H9 (cell line): ENCODE measurements around the gene GFPT2. TPM values are rescaled to one million over a fixed set of nuclear protein-coding genes. Genes with fewer than 3 reads are reported as not detected.
A peak's percentile ranks its signal among the peaks of the same experiment; 100 is the strongest.

ENCODE experiments used
- DNase-seq: peaks from one replicate; pipeline ENCODE4 v3.0.0-alpha.2; 2017
- H2AFZ ChIP-seq: one replicate; pipeline ENCODE4 v1.6.1; 2013; ENCODE audit warnings: mild to moderate bottlenecking, low read length, control low read depth, moderate library complexity
- H2AK5ac ChIP-seq: 2 replicates; pipeline ENCODE4 v1.6.1; 2013; ENCODE audit warnings: low read length, control low read depth, mixed read lengths; ENCODE audit not compliant: insufficient read length
- H2BK120ac ChIP-seq: one replicate; pipeline ENCODE4 v1.6.1; 2013; ENCODE audit warnings: low read depth, mild to moderate bottlenecking, low read length, control low read depth, inconsistent platforms; ENCODE audit not compliant: poor library complexity, severe bottlenecking
- H2BK12ac ChIP-seq: 2 replicates; pipeline ENCODE4 v1.6.1; 2013; ENCODE audit warnings: low read length, control low read depth, mixed read lengths, low read depth; ENCODE audit not compliant: insufficient read length
- H2BK15ac ChIP-seq: 2 replicates; pipeline ENCODE4 v1.6.1; 2013; ENCODE audit warnings: low read depth, low read length, control low read depth
- H2BK20ac ChIP-seq: one replicate; pipeline ENCODE4 v1.6.1; 2013; ENCODE audit warnings: low read depth, mild to moderate bottlenecking, low read length, control low read depth, inconsistent platforms; ENCODE audit not compliant: poor library complexity, severe bottlenecking
- H2BK5ac ChIP-seq: 2 replicates; pipeline ENCODE4 v1.6.1; 2013; ENCODE audit warnings: low read length, control low read depth, mixed read lengths; ENCODE audit not compliant: insufficient read length
- H3K14ac ChIP-seq: 2 replicates; pipeline ENCODE4 v1.6.1; 2013; ENCODE audit warnings: low read length, control low read depth; ENCODE audit not compliant: insufficient read depth
- H3K18ac ChIP-seq: 2 replicates; pipeline ENCODE4 v1.6.1; 2013; ENCODE audit warnings: low read depth, mild to moderate bottlenecking, mixed read lengths, low read length, control low read depth; ENCODE audit not compliant: insufficient read length
- H3K23ac ChIP-seq: 2 replicates; pipeline ENCODE4 v1.6.1; 2013; ENCODE audit warnings: low read length, control low read depth, mixed read lengths, low read depth; ENCODE audit not compliant: insufficient read length
- H3K23me2 ChIP-seq: 2 replicates; pipeline ENCODE4 v1.6.1; 2013; ENCODE audit warnings: low read depth, mild to moderate bottlenecking, mixed read lengths, low read length, control low read depth; ENCODE audit not compliant: insufficient read length, poor library complexity, severe bottlenecking
- H3K27ac ChIP-seq: 2 replicates; pipeline ENCODE4 v1.5.1; 2013; ENCODE audit warnings: low read length, control low read depth, mixed read lengths, low read depth; ENCODE audit not compliant: insufficient read length
- H3K27me3 ChIP-seq: 2 replicates; pipeline ENCODE4 v1.6.1; 2013; ENCODE audit warnings: low read length, control low read depth, inconsistent platforms; ENCODE audit not compliant: insufficient read depth
- H3K4ac ChIP-seq: 2 replicates; pipeline ENCODE4 v1.6.1; 2013; ENCODE audit warnings: low read depth, mild to moderate bottlenecking, control low read depth, inconsistent platforms, low read length, moderate library complexity
- H3K4me1 ChIP-seq: 2 replicates; pipeline ENCODE4 v1.6.1; 2013; ENCODE audit warnings: low read length, control low read depth, inconsistent platforms; ENCODE audit not compliant: insufficient read depth
- H3K4me2 ChIP-seq: 2 replicates; pipeline ENCODE4 v1.6.1; 2013; ENCODE audit warnings: low read length, control low read depth, mixed read lengths; ENCODE audit not compliant: insufficient read length, insufficient read depth
- H3K56ac ChIP-seq: 2 replicates; pipeline ENCODE4 v1.6.1; 2013; ENCODE audit warnings: low read depth, mild to moderate bottlenecking, mixed read lengths, low read length, control low read depth; ENCODE audit not compliant: insufficient read length
- H3K79me1 ChIP-seq: 2 replicates; pipeline ENCODE4 v1.6.1; 2013; ENCODE audit warnings: low read depth, mild to moderate bottlenecking, moderate library complexity, low read length, control low read depth, inconsistent platforms; ENCODE audit not compliant: insufficient read depth, poor library complexity, severe bottlenecking
- H3K79me2 ChIP-seq: 2 replicates; pipeline ENCODE4 v1.6.1; 2013; ENCODE audit warnings: low read length, control low read depth, inconsistent platforms; ENCODE audit not compliant: insufficient read depth
- H3K9ac ChIP-seq: 2 replicates; pipeline ENCODE4 v1.6.1; 2013; ENCODE audit warnings: low read length, control low read depth, mixed read lengths; ENCODE audit not compliant: insufficient read length; ENCODE audit errors: extremely low read depth
- H3K9me3 ChIP-seq: one replicate; pipeline ENCODE4 v1.6.1; 2013; ENCODE audit warnings: low read depth, low read length, inconsistent platforms; ENCODE audit not compliant: control insufficient read depth
- H3T11ph ChIP-seq: one replicate; pipeline ENCODE4 v1.6.1; 2013; ENCODE audit warnings: mild to moderate bottlenecking, low read length, control low read depth, inconsistent platforms
- H4K20me1 ChIP-seq: one replicate; pipeline ENCODE4 v1.6.1; 2013; ENCODE audit not compliant: control insufficient read depth, insufficient read length, insufficient read depth
- H4K5ac ChIP-seq: 2 replicates; pipeline ENCODE4 v1.6.1; 2013; ENCODE audit warnings: low read depth, mild to moderate bottlenecking, mixed read lengths, low read length, control low read depth; ENCODE audit not compliant: insufficient read length
- H4K8ac ChIP-seq: replicated peaks from 2 replicates; pipeline ENCODE4 v1.6.1; 2013; ENCODE audit warnings: low read length, control low read depth, mixed read lengths, low read depth; ENCODE audit not compliant: insufficient read length
- H4K91ac ChIP-seq: 2 replicates; pipeline ENCODE4 v1.6.1; 2013; ENCODE audit warnings: low read depth, mild to moderate bottlenecking, moderate library complexity, mixed read lengths, low read length, control low read depth; ENCODE audit not compliant: insufficient read length
- H3K27ac Mint-ChIP-seq, 3 experiments: 2 replicates in 2 of 3; 3 replicates in 1 of 3; pipeline ENCODE4 v1.8.0; 2020 to 2021; ENCODE audit warnings: mixed read lengths in 3 of 3, mild to moderate bottlenecking in 1 of 3, moderate library complexity in 1 of 3
- H3K27me3 Mint-ChIP-seq: 2 replicates; pipeline ENCODE4 v1.8.0; 2021; ENCODE audit warnings: low read depth, mild to moderate bottlenecking, moderate library complexity, mixed read lengths
- H3K36me3 Mint-ChIP-seq, 3 experiments: 2 replicates in 2 of 3; 3 replicates in 1 of 3; pipeline ENCODE4 v1.8.0; 2020 to 2021; ENCODE audit warnings: low read depth in 3 of 3, mixed read lengths in 3 of 3; ENCODE audit not compliant: insufficient read depth in 1 of 3
- H3K4me1 Mint-ChIP-seq, 2 experiments: 2 replicates each; pipeline ENCODE4 v1.8.0; 2020; ENCODE audit warnings: mixed read lengths in 2 of 2
- H3K4me3 Mint-ChIP-seq, 2 experiments: 2 replicates in 1 of 2; 3 replicates in 1 of 2; pipeline ENCODE4 v1.8.0; 2020 to 2021; ENCODE audit warnings: mild to moderate bottlenecking in 2 of 2, mixed read lengths in 2 of 2, moderate library complexity in 1 of 2
- H3K9me3 Mint-ChIP-seq, 2 experiments: 2 replicates in 1 of 2; 3 replicates in 1 of 2; pipeline ENCODE4 v1.8.0; 2020; ENCODE audit warnings: mild to moderate bottlenecking in 2 of 2, mixed read lengths in 2 of 2, moderate library complexity in 1 of 2
- WGBS: extraction: QIAGEN DNeasy Blood & Tissue Kit; methylation state at CpG from one replicate; pipeline ENCODE4 v1.1.7; 2013; ENCODE audit warnings: missing lambda C conversion rate, low lambda C conversion rate, mixed read lengths; ENCODE audit not compliant: insufficient read length; ENCODE audit errors: extremely low coverage; 5-methylcytosine and 5-hydroxymethylcytosine counted together
- total RNA-seq: library from RNA; stranded (reverse); gene quantifications from 2 replicates; pipeline ENCODE4 v1.2.1, GENCODE V29; 2021
- TF ChIP-seq, protein P1 (sequence below): fragments of 200-600 bp; sonication (generic); conservative IDR thresholded peaks from 3 replicates; pipeline ENCODE4 v1.8.0; 2021; ENCODE audit warnings: antibody characterized with exemption, mild to moderate bottlenecking

The GFPT2 gene
- total RNA-seq, 1 experiment from 2014 or later, result 89.8 TPM

GRCh38 chr5:180348336-180348735, 4.8 kb downstream of the GFPT2 start:
- H4K8ac ChIP-seq, result no peak overlapping the region
- no peak overlapping the region for H2BK20ac ChIP-seq
- H3K27me3 ChIP-seq, result no peaks in the 10 kb centered on the region
- peaks cover 18% of the 10 kb centered on the region for H3K79me1 ChIP-seq
- H2BK15ac ChIP-seq, result no peak overlapping the region
- H3K23ac ChIP-seq, result no peak overlapping the region
- H3K79me2 ChIP-seq, result peaks cover 44% of the 10 kb centered on the region; the same call in 1 of the 2 replicates
- no peak overlapping the region for H2AFZ ChIP-seq
- no peak overlapping the region for H2AK5ac ChIP-seq
- TF ChIP-seq, protein P1, sequence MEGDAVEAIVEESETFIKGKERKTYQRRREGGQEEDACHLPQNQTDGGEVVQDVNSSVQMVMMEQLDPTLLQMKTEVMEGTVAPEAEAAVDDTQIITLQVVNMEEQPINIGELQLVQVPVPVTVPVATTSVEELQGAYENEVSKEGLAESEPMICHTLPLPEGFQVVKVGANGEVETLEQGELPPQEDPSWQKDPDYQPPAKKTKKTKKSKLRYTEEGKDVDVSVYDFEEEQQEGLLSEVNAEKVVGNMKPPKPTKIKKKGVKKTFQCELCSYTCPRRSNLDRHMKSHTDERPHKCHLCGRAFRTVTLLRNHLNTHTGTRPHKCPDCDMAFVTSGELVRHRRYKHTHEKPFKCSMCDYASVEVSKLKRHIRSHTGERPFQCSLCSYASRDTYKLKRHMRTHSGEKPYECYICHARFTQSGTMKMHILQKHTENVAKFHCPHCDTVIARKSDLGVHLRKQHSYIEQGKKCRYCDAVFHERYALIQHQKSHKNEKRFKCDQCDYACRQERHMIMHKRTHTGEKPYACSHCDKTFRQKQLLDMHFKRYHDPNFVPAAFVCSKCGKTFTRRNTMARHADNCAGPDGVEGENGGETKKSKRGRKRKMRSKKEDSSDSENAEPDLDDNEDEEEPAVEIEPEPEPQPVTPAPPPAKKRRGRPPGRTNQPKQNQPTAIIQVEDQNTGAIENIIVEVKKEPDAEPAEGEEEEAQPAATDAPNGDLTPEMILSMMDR, result no peak
- WGBS, result no CpG with 5 or more reads among the region's 7 CpGs
- H3K23me2 ChIP-seq, result peaks cover 9% of the 10 kb centered on the region
- Mint-ChIP-seq H3K27ac (peak overlapping the region; percentile 75 to 89 (median 84)), H3K36me3 (peaks cover 24 to 34% (median 26%) of the 10 kb centered on the region in 3 experiments; a peak in 6 of 7 replicates), H3K9me3 (no peaks in the 10 kb centered on the region), H3K27me3 (no peaks in the 10 kb centered on the region; the same call in 1 of the 2 replicates), H3K4me3 (peak overlapping the region in 1 of 2 experiments; percentile 57; a peak in 2 of 5 replicates), H3K4me1 (peaks cover 77 to 79% of the 10 kb centered on the region in 2 experiments)
- no peak overlapping the region for H3K27ac ChIP-seq
- H2BK120ac ChIP-seq, result no peak overlapping the region
- H3K18ac ChIP-seq, result no peak overlapping the region
- H3K9ac ChIP-seq, result no peak overlapping the region
- peaks cover 3% of the 10 kb centered on the region for H4K20me1 ChIP-seq
- H3K14ac ChIP-seq, result 0 out of 2 replicates have a peak overlapping the region, but pooled peaks have one; percentile 26
- H3K56ac ChIP-seq, result no peak overlapping the region
- H4K91ac ChIP-seq, result peak overlapping the region; percentile 31
- H2BK12ac ChIP-seq, result no peak overlapping the region
- H2BK5ac ChIP-seq, result no peak overlapping the region
- no peak overlapping the region for H3T11ph ChIP-seq
- no peak overlapping the region for H3K4me2 ChIP-seq
- H4K5ac ChIP-seq, result no peak overlapping the region
- no peak for DNase-seq
- H3K9me3 ChIP-seq, result no peaks in the 10 kb centered on the region
- H3K4me1 ChIP-seq, result peaks cover 35% of the 10 kb centered on the region; the same call in 1 of the 2 replicates
- H3K4ac ChIP-seq, result no peak overlapping the region
